Measurements from ENCODE around the gene C11orf68. TPM values are rescaled to one million over a fixed set of nuclear protein-coding genes. Genes with fewer than 3 reads are reported as not detected.

Gene C11orf68
- total RNA-seq, 4 donors from 2014 or later, result 17.7 to 27.1 (median 20.9) TPM

GRCh38 chr11:65900899-65901180 lies 18.0 kb downstream of the C11orf68 start:
- 58 to 70% methylated on average over 11 of the region's 11 CpGs for WGBS, 2 donors
- peaks cover 13 to 15% of the 10 kb centered on the region in 2 donors for H3K4me1 ChIP-seq
- intact Hi-C loops (cut with DNase I), result no loop called here
- no peak overlapping the region for H3K4me3 ChIP-seq (replicated peaks in 1 of 3)
- H3K27ac ChIP-seq, result no peak overlapping the region
- H3K27me3 ChIP-seq, result peaks cover 9% of the 10 kb centered on the region
- no peaks in the 10 kb centered on the region for H3K36me3 ChIP-seq
- no peaks in the 10 kb centered on the region for H3K9me3 ChIP-seq
- no peak for DNase-seq
- TF ChIP-seq POLR2A (IDR thresholded peaks at IDR 0.05), result no peak
- TF ChIP-seq, protein P1, sequence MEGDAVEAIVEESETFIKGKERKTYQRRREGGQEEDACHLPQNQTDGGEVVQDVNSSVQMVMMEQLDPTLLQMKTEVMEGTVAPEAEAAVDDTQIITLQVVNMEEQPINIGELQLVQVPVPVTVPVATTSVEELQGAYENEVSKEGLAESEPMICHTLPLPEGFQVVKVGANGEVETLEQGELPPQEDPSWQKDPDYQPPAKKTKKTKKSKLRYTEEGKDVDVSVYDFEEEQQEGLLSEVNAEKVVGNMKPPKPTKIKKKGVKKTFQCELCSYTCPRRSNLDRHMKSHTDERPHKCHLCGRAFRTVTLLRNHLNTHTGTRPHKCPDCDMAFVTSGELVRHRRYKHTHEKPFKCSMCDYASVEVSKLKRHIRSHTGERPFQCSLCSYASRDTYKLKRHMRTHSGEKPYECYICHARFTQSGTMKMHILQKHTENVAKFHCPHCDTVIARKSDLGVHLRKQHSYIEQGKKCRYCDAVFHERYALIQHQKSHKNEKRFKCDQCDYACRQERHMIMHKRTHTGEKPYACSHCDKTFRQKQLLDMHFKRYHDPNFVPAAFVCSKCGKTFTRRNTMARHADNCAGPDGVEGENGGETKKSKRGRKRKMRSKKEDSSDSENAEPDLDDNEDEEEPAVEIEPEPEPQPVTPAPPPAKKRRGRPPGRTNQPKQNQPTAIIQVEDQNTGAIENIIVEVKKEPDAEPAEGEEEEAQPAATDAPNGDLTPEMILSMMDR (IDR thresholded peaks at IDR 0.05), result no peak

DNA sequence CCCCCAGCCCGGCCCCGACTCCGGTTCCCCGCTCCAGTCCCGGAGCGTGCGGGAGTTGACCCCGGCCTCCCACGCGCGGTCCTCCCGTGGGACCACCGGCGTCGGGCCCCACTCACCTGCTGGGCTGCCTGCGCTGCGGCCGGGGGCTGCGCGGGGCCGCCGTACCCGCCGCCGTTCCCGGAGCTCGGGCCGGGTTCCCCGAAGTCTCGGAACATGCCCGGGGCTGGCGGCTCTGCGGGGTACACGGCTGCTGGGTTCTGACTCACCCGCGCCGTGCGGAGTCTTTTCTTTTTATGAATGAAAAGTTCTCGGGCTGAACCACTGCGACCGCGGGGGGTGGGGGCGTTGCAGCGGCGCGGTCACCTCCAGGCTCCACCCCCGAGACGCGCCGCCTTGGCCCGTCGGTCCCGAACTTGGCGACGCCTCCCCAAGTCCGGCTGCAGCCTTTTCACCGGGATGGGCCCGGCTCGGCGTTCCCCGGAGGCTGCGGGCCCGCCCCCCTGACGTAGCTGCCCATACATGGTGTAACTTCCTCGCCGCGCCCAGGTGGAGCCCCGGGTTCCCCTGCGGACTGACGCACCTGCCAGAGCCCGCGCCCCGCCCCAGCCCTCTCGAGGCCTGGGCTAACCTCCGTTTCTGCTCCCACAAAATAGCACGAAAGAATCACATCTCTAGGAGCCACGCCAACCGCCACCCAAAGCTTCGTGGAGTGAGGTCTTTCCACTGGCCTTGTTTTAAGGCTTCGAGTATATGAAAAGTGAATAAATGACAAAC lies 18.6 kb downstream of the C11orf68 start, which contains the start of gene FOSL1:
Gene FOSL1, minus strand, starts transcription at position 264 of the 774 bp plus-strand sequence. Its CDS starts 49 bp downstream, at position 215.
- intact Hi-C loops (cut with DNase I), result no loop called here
- peak in 1 of 2 donors; percentile 49 for TF ChIP-seq POLR2A (IDR thresholded peaks at IDR 0.05)
- TF ChIP-seq, protein P1 (IDR thresholded peaks at IDR 0.05), result no peak
- WGBS, 2 donors, result 2 to 5% methylated on average over 8 to 43 of the region's 80 CpGs

GRCh38 chr11:65899356-65900124 lies 19.3 kb downstream of the C11orf68 start:
- Histone ChIP-seq H3K27me3 (peaks cover 9% of the 10 kb centered on the region), H3K4me3 (replicated peaks in 1 of 3) (peak overlapping the region in 2 of 3 donors; percentile 37 to 46), H3K4me1 (peaks cover 13 to 15% of the 10 kb centered on the region in 2 donors), H3K36me3 (no peaks in the 10 kb centered on the region), H3K27ac (peak overlapping the region in 2 of 3 donors; percentile 30 to 42), H3K9me3 (no peaks in the 10 kb centered on the region)
- intact Hi-C loops (cut with DNase I), result no loop called here
- WGBS, 2 donors, result 1 to 4% methylated on average over 9 to 15 of the region's 78 CpGs
- TF ChIP-seq, protein P1 (IDR thresholded peaks at IDR 0.05), result no peak
- peak; percentile 40 to 41 for DNase-seq

More for the DNA sequence above, 18.6 kb downstream of the C11orf68 start, which contains the start of gene FOSL1:
- Histone ChIP-seq H3K27ac (peak within 1 kb of the TSS in 2 of 3 donors; percentile 30 to 42), H3K4me3 (replicated peaks in 1 of 3) (peak within 1 kb of the TSS in 2 of 3 donors; percentile 37 to 46), H3K27me3 (peaks cover 9% of the 10 kb centered on the region), H3K4me1 (peaks cover 13 to 15% of the 10 kb centered on the region in 2 donors), H3K9me3 (no peaks in the 10 kb centered on the region), H3K36me3 (no peaks in the 10 kb centered on the region)
- peak; percentile 93 to 97 for DNase-seq

GRCh38 chr11:65898656-65899355 lies 20.1 kb downstream of the C11orf68 start:
- WGBS, 2 donors, result 29 to 66% methylated on average over 9 to 27 of the region's 28 CpGs
- Histone ChIP-seq H3K27ac (no peak overlapping the region), H3K36me3 (no peaks in the 10 kb centered on the region), H3K9me3 (no peaks in the 10 kb centered on the region), H3K27me3 (peaks cover 9% of the 10 kb centered on the region), H3K4me3 (replicated peaks in 1 of 3) (peak overlapping the region in 1 of 3 donors; percentile 46), H3K4me1 (peaks cover 14 to 15% of the 10 kb centered on the region in 2 donors)
- intact Hi-C loops (cut with DNase I), result no loop called here
- no peak for DNase-seq
- TF ChIP-seq POLR2A (IDR thresholded peaks at IDR 0.05), result no peak
- TF ChIP-seq, protein P1 (IDR thresholded peaks at IDR 0.05), result no peak

All from thyroid gland (tissue), 4 donors.